DOHH2 (cell line): Measurements from ENCODE around the gene SSBP1.

ENCODE experiments used
- EZH2phosphoT487 ChIP-seq: fragments of 200-600 bp; sonication (generic); IDR thresholded peaks from 2 replicates; pipeline ENCODE4 v1.6.1; 2017; ENCODE audit warnings: borderline replicate concordance, mild to moderate bottlenecking, antibody characterized with exemption, low read length, moderate library complexity, mixed read lengths
- TF ChIP-seq, protein P1 (sequence below): fragments of 200-600 bp; sonication (generic); IDR thresholded peaks from one replicate; pipeline ENCODE4 v1.5.1; 2014; ENCODE audit warnings: antibody characterized with exemption, mild to moderate bottlenecking, low read depth, low read length; ENCODE audit not compliant: poor library complexity, severe bottlenecking

DNA sequence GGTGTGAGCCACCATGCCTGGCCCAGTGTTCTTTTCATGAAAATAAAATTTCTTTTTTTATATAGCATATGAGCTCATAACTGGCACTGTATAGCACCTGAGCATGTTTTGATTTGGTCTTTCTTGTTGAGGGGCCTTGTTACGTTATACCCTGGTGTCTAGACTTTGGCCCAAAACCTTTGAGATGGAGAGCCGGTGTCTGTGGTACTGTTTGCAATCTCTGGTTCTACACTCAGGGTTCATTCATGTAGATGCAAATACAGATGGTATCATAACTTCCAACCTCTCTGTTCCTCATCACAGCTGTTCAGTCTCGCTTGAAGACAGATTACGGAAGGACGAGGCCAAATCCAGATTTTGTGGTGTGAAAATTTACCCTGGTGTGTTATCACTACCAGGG is 51.8 kb downstream of the SSBP1 start, which contains the start of gene TAS2R5:
- TF ChIP-seq, protein P1, sequence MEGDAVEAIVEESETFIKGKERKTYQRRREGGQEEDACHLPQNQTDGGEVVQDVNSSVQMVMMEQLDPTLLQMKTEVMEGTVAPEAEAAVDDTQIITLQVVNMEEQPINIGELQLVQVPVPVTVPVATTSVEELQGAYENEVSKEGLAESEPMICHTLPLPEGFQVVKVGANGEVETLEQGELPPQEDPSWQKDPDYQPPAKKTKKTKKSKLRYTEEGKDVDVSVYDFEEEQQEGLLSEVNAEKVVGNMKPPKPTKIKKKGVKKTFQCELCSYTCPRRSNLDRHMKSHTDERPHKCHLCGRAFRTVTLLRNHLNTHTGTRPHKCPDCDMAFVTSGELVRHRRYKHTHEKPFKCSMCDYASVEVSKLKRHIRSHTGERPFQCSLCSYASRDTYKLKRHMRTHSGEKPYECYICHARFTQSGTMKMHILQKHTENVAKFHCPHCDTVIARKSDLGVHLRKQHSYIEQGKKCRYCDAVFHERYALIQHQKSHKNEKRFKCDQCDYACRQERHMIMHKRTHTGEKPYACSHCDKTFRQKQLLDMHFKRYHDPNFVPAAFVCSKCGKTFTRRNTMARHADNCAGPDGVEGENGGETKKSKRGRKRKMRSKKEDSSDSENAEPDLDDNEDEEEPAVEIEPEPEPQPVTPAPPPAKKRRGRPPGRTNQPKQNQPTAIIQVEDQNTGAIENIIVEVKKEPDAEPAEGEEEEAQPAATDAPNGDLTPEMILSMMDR: no peak
- no peak for TF ChIP-seq EZH2phosphoT487
